Measurements from ENCODE around the gene TBC1D32.

- TF ChIP-seq, protein P1, sequence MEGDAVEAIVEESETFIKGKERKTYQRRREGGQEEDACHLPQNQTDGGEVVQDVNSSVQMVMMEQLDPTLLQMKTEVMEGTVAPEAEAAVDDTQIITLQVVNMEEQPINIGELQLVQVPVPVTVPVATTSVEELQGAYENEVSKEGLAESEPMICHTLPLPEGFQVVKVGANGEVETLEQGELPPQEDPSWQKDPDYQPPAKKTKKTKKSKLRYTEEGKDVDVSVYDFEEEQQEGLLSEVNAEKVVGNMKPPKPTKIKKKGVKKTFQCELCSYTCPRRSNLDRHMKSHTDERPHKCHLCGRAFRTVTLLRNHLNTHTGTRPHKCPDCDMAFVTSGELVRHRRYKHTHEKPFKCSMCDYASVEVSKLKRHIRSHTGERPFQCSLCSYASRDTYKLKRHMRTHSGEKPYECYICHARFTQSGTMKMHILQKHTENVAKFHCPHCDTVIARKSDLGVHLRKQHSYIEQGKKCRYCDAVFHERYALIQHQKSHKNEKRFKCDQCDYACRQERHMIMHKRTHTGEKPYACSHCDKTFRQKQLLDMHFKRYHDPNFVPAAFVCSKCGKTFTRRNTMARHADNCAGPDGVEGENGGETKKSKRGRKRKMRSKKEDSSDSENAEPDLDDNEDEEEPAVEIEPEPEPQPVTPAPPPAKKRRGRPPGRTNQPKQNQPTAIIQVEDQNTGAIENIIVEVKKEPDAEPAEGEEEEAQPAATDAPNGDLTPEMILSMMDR (IDR thresholded peaks at IDR 0.05; ENCODE audit: insufficient read depth, low read depth, low read length) = no peak
- no peak for TF ChIP-seq EZH2 (IDR thresholded peaks at IDR 0.05; ENCODE audit: insufficient read depth, low read length)
Observed at GRCh38 chr6:121349596-121349995, 15.3 kb upstream of the TBC1D32 start.

Data from astrocyte (in vitro differentiated cells and primary cell).